D721Med (cell line): ENCODE measurements around the gene ASCC3.
A peak's percentile ranks its signal among the peaks of the same experiment; 100 is the strongest.

ENCODE experiments used
- DNase-seq: peaks from one replicate; pipeline ENCODE4 v3.0.0; 2011; ENCODE audit warnings: low spot score; ENCODE audit not compliant: insufficient read length
- FAIRE-seq: peaks from 2 replicates; lab custom pipeline; 2011; peaks lifted over from hg19 to GRCh38; lab: Jason Lieb, UNC
- CTCF ChIP-seq: IDR thresholded peaks from 2 replicates; pipeline ENCODE4 v1.5.1; 2012; ENCODE audit warnings: mild to moderate bottlenecking, control low read depth; ENCODE audit not compliant: insufficient read depth; ENCODE audit errors: missing control alignments

Gene ASCC3

GRCh38 chr6:100463630-100464161, 417.4 kb downstream of the ASCC3 start:
- DNase-seq: no peak
- no peak for TF ChIP-seq CTCF
- FAIRE-seq: no peak

GRCh38 chr6:100462706-100463629, 418.2 kb downstream of the ASCC3 start:
- DNase-seq (no peak), FAIRE-seq (no peak)
- no peak for TF ChIP-seq CTCF

- no peak for FAIRE-seq
- no peak for DNase-seq
- no peak for TF ChIP-seq CTCF
Measured at GRCh38 chr6:100461917-100462705, 419.0 kb downstream of the ASCC3 start.

GRCh38 chr6:100461278-100461916, 419.7 kb downstream of the ASCC3 start:
- no peak for FAIRE-seq
- TF ChIP-seq CTCF: no peak
- no peak for DNase-seq

- DNase-seq: no peak
- peak; percentile 25 for TF ChIP-seq CTCF
- peak; percentile 78 for FAIRE-seq
Measured at GRCh38 chr6:100460650-100461204, 420.4 kb downstream of the ASCC3 start.

- no peak for TF ChIP-seq CTCF
- DNase-seq (no peak), FAIRE-seq (no peak)
Measured at GRCh38 chr6:100459592-100460184, 421.4 kb downstream of the ASCC3 start.
